ENCODE measurements around the gene OCIAD2. TPM values are rescaled to one million over a fixed set of nuclear protein-coding genes. Genes with fewer than 3 reads are reported as not detected.

OCIAD2 gene
- total and polyA plus RNA-seq, 2 of the 8 experiments (the other 6 are each of a cell fraction or from before 2014, with no cell fraction given): 105 to 122 TPM

DNA sequence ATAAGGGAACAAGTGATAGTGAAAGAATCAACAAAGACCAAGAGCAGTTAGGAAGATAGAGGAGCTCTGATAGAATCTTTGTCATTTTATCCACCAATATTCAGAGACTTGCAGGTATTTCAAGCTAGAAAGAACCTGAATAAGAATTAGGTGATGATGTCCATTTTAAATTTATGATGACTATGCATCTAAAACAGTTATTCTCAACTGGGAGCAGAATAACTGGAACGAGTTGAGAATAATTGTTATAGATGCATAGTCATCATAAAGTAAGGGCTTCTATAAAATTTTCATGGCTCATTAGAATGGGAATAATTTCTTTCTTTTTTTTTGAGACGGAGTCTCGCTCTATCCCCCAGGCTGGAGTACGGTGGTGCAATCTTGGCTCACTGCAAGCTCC lies 69.9 kb downstream of the OCIAD2 start (continued):
- TF ChIP-seq CREB1 (IDR thresholded peaks at IDR 0.05) (no peak), SP4 (IDR thresholded peaks at IDR 0.05; ENCODE audit: low read length) (no peak)

Small RNAs within 50 kb of the gene (small RNA-seq; reads per million reads assigned to genes)
- gene AC020593.1 (ENCODE audit: insufficient read depth): not detected
- not detected for gene RNU6-158P (ENCODE audit: insufficient read depth)

Other genes with a start within 250 kb of the OCIAD2 start
- gene FRYL, start 126.5 kb downstream of the OCIAD2 start, total RNA-seq (2021; fragmentation: NEBNext Ultra II Directional; extraction: Animal tissue kit (Norgen Biotek cat#: 25700)): 36.5 and 36.8 TPM in 2 replicates
- 5.7 and 8.0 TPM in 2 replicates for gene FRYL, start 126.5 kb downstream of the OCIAD2 start, polyA plus RNA-seq (2011; rRNA removed)
- 156 and 163 TPM in 2 replicates for gene OCIAD1, start 75.7 kb downstream of the OCIAD2 start, total RNA-seq (2021; fragmentation: NEBNext Ultra II Directional; extraction: Animal tissue kit (Norgen Biotek cat#: 25700))
- gene OCIAD1, start 75.7 kb downstream of the OCIAD2 start, polyA plus RNA-seq (2011; rRNA removed): 54.7 and 79.9 TPM in 2 replicates
- not detected in 2 replicates for gene CWH43, start 79.5 kb upstream of the OCIAD2 start, total RNA-seq (2021; fragmentation: NEBNext Ultra II Directional; extraction: Animal tissue kit (Norgen Biotek cat#: 25700))
- not detected in 2 replicates for gene CWH43, start 79.5 kb upstream of the OCIAD2 start, polyA plus RNA-seq (2011; rRNA removed)